Jurkat, Clone E6-1 (cell line): Measurements from ENCODE around the gene RASSF4.

Source experiments
- DNase-seq: peaks from one replicate; pipeline ENCODE4 v3.0.0-alpha.2; 2011; ENCODE audit warnings: low read depth, low spot score
- H3K4me3 ChIP-seq: 2 replicates; pipeline ENCODE4 v1.5.1; 2011; ENCODE audit warnings: mild to moderate bottlenecking, low read length, control low read depth, moderate library complexity

RASSF4 gene

DNA sequence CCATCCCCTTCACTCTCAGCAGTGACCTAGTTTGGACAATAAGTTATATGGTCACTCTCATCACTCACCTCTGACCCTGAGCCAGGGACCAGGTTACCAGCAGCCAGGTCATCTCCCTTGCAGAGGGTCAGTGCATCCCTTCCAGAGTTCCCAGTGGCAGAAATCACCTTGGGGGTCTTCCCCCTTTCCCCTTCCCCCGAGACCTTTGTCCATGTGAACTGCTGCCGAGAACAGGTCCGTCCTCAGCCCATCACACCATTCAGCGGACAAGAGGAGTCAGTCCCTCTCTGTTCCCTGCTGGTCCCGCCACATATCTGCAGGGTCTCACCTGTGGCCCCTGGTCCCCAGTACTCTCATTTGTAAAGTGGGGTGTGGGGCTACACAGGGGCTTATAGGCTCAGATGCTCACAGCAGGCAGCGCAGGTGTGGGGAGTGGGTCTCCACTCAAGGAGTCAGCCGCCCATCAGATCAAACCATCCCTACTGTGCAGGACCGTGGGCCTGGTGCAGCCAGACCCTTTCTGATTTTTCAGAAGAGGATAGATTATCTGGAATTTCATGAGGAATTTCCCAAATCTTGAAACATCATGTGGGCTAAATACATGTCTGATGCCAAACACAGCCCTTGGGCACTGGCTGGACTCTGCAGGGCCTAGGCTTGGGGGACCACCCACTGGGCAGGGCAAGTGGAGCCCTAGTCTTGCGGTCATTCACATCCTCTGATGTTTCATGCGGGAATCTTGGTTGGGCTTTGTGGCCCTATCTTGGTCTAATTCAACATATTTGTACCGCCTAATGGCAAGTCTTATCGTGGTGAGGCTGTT, 12.5 kb downstream of the RASSF4 start:
- H3K4me3 ChIP-seq, result no peak overlapping the region
- no peak for DNase-seq

DNA sequence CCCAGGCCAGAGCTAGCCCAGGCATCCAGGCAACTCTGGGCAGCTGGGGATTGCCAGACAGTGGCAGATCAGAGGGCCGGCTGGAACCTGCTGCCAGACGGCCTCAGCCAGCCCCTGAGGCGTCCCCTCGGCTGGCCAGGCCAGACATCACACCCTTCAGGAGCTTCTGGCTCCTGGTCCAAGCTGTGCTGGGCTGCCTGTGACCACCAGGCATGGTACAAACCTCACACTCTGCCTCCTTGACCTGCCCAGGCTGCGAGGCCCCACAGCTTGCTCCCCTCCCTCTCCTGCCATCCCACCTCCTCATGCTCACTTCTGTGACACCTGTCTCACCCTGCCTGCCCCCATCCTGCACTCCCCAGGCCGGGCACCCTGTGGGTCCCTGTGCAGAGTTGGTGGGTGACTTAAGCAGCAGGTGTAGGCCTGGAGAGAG, 13.3 kb downstream of the RASSF4 start:
- H3K4me3 ChIP-seq, result no peak overlapping the region
- DNase-seq, result no peak

DNA sequence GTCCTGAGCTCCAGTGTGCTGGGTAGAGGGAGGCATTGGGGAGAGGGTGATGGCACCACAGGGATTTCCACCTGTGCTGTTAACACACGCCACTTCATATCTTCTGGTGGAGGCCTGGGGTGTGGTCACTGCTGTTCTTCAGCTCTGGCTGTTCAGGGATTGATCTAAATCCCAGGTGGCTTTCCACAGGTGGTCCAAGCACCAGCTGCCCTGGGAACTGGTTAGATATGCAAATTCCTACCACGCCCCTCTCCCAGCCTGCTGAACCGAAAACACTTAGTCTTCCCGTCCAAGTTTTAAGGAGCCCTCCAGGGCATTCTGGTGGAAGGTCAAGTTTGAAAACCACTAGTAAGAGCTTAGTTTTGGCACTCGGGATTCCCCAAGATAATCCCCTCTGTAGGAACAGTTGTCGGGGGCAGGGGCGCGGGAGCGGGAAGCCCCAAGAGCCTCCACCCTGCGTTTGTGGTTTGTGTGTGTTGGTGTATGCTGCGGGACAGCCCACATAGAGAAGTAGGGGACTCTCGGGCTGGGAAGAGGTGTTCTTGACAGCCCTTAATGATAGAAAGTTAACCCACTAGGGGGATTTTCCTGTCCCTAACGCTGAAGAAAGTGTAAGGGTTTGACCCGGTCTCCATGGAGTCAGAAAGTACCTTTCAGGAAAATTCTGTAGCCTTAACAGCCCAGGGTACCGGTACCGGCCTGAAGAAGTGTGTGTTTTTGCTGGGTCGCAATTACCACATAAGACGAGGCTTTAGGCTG, 13.9 kb downstream of the RASSF4 start:
- DNase-seq, result no peak
- no peak overlapping the region for H3K4me3 ChIP-seq

DNA sequence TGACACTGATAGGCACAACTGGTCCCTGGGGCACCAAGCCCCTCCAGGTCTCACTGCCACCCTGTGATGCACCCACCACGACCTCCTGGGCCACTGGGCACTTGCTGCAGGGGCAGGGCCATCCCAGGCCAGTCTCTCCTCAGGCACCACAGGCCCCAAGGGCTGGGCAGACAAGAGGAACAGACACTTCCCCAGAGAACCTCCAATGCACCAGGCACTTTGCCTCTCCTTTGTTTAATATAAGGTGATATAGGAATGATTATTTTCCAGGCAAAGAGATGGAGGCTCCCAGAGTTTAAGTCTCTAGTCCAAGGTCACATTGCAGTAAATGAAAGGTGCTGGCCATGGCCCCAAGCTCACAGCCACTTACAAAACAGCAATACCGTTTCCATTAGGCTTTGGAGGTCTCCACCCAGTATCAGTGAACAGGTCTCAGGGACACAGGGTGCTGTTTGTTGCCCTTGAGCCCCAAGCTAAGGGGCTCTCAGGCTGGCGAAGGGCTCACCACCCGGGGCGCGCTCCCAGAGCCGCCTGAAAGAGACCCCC, 14.6 kb downstream of the RASSF4 start:
- no peak overlapping the region for H3K4me3 ChIP-seq
- DNase-seq, result no peak

DNA sequence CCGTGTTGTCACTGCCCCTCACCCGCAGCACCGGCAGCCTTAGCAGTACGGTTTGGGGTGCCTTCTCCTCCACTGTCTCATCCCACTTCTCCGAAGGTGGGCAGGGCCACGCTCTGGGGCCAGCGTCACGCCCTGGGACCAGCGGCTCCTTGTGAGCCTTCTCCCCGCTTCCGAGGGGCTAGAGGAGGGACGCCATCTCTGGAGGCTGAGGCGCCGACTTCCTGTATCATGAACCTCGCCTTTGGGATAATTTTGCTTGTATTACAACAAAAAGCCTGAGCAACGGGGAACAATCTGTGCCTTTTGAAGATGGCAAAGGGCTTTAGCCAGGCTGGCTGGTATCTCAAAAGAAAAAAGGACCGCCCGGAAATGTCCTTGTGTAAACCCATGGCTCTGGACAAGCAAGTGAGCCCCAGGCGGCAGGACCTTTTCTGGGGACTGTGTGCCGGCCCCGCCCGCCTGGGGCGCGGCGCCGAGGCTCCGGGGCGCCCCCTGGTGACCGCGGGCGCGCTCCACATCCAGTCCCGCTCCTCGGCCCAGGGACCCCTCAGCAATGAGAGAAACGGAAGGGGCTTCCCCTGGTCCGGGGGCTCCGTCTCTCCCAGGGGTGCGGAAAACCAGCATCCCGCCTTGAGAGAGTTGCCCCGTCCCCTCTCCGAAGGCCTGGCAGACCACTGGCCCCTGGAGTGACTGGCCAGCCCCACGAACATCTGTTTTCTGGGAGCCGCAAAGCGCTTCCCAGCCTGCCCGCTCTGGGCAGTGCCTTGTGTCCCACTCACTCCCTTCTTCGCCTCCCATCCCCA, 15.2 kb downstream of the RASSF4 start:
- no peak for DNase-seq
- peak overlapping the region; percentile 44 for H3K4me3 ChIP-seq

DNA sequence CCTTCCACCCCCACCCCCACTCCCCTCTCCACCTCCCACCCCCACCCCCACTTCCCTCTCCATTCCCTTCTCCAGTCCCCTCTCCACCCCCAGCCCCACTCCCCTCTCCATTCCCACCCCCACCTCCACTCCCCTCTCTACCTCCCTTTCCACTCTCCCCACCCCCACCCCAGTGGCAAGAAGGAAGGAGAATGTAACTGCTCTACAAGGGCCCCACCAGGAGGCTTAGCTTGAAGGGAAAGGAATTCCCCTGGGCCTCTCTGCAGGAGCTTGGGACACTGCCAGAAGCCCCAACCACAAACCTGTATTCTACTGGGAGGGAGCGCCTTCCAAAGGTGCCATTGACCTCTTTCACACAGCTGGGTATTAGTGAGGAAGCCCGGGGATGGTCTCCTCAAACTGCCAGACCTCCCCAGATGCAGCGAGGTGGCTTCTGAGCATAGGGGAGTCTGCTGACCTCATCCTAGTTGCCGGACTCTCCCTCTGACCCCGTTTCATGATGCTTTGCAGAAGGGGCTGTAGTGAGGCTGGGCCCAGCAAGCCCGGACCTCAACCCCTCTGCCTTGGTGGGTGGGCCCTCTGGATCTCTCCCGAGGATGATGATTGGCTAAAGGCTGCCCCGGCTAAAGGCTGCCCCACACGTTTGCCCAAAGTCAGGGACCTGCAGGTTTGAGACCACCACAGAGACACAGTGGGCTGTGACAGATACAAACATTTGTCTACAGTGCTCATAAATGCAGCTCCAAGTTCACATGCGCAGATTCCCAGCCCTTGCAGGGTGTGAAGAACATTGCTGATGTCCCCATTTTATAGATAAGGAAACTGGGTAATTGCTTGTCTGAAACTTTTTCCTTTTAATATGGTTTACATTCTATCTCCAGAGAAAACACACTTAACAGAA, 16.1 kb downstream of the RASSF4 start:
- DNase-seq, result no peak
- H3K4me3 ChIP-seq, result no peak overlapping the region

DNA sequence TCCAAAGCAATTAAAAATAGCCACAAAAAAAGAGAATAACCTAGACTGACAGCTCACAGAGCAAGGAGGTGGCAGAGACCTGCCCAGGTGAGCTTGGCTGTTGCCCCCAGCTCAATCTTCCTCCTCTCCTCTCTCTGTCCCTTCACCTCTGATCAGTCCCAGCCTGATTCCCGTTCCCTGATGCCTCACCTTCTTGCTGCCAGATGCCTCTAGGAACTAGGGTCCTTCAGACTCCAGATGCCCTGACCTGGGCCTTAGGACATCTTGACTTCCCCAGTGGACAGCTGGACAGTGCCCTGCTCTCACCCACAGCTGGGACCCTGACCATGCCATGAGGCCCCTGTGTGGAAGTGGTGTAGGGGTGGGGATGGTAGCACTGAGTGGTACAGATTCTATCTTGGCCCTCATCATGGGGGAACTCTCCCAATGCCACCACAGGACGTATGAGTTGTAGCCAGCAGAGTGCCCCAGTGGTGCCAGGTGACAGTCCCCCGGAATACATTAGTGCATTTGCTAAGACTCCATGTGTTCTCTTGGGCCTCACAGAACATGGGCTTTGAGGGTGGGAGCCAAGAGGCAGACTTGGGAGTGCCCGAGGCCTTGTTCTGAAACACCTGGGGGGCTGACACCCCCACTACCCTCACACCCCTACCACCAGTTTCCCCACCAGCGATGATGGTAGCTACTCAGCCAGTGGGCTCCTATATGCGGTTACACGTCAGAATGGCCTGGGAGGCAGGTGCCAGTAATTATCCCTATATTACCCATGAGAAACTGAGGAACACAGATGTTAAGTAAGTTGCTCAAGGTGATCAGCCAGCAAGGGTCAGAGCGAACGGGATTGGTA, 17.0 kb downstream of the RASSF4 start:
- H3K4me3 ChIP-seq, result no peak overlapping the region
- DNase-seq, result no peak

DNA sequence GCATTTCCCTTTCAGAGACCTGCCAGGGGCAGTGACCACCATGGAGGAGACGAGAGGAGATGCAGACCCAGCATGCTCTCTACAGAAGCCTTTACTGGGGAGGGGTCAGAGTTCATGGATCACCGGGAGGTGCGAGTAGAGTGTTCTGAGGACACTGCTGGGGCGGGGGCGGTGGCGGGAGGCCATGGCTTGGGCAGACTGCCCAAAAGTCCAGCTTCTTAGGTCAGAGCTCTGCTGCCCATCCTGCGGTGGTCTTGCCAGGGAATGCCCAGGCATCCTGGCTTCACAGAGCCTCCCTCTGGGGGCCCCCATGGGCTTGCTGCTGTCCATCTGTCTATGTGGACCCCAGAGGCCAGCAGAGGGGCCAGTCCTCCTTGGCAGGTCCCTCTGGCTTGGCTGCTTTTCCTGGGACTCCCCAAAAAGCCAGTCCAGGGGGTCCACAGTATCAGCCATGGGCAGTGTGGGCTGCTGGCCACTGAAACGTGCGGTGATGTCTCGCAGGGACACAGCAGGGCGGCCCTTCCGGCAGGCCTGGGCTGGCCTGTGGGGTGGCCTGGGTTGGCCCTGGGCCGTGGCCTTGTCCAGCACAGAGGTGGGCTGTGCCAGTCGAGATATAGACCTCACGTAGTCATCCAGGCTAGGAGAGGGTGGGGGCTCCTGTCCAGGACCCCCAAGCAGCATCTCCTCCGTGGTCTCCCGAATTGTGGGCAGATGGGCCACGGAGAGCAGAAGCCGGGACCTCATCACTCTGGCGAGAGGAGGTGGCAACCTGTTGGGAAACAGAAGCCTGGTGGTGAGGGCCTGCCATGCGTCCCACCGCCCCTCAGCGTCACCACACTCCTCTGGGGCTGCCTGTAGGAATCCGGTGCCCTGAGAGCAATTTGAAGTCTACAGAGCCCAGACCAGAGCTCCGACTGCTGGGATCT, 17.9 kb downstream of the RASSF4 start:
- no peak overlapping the region for H3K4me3 ChIP-seq
- DNase-seq, result no peak

DNA sequence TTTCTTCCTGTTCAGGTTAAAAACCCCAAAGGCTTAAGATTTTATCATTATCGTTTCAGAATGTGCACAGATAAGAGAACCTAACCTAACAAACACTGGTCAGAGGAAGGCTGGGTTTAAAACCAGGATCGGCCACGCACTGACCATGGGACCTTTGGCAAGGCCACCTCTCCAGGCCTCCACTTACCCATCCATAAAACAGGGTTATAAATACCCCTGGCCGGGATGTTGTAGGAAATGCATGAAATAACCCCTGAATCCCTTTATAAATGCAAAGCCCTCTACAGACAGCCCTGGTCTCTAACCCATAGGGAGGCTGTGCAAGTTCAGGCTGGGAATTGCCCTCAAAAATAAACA, 18.6 kb downstream of the RASSF4 start:
- DNase-seq, result no peak
- H3K4me3 ChIP-seq, result no peak overlapping the region

DNA sequence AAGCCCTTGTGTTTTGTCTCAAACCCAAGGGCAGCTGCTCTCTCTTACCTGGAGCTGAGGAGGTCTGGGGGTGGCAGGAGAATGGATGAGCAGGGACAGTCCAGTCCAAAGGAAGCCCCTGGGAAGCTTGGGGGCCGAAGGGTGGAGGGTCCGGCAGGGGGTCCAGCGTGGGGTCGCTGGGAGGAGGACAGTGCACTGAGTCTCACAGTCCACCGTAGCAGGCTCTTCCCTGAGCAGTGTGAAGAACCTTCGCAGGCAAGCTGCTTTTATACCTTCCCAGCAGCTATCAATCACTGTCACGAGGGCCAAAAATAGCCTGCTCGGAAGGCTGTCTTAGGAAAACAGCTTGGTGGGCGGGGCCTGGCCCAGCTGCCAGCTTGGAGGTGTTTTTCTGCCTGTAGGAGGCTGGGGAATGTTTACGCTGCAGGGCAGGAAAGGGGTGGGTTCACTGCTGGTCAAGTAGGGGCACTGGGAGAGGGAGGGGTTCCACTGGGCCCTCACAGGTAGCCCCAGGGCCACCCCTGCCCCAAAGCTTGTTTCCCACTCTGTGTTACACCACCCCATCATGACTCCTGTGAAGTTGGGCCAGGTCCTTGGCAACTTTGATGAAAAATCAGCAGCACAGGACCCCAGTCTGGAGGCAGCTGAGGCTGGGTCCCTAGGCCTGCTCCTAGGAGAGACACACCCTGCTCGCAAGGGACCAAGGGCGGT, 19.1 kb downstream of the RASSF4 start, which contains the start of gene DEPP1:
Gene DEPP1 (minus strand): TSS at position 240 of the 711 bp plus-strand sequence. CDS start 779 bp downstream, outside the sequence.
- no peak within 1 kb of the TSS for H3K4me3 ChIP-seq
- DNase-seq, result no peak

DNA sequence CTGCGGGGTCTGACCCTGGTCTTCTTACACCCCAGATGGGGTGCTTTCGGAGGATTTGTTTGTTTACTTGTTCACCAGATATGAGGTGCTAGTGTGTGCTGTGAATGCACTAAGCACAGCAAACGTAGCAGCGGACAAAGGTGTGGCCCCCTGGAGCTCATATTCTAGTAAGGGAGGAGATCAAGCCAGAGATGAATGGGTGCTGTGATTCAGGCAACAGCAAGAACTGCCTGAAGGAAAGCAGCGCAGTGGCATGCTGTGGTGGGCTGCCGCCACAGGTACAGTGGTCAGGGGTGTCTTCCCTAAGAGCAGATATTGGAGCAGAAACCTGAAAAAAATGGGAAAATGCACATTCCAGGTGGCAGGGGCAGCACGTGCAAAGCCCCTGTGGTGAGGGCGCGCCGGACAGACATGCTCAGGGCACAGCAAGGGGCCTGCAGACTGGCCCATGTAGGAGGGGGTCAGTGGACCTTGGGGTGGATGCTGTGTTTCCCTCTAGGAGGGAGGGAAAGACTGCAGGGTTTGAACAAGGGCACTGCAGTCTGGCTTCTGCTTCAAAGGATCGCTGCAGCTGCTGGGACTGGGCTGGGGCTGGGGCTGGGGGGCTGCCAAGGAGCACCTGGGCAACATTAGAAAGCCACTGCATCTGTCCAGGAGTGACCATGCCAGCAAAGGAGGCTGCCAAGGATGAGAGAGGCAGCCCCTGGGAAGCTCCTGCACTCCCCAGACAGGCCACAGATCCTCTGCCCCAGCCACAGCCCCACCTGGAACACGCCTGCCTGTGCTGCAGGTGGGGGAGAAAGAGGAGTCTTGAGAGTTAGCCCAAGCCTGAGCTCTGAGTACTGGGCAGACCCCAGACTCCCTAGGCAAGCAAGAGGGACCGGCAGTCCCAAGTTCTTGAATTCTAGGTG, 19.9 kb downstream of the RASSF4 start:
- DNase-seq, result no peak
- H3K4me3 ChIP-seq, result no peak overlapping the region

DNA sequence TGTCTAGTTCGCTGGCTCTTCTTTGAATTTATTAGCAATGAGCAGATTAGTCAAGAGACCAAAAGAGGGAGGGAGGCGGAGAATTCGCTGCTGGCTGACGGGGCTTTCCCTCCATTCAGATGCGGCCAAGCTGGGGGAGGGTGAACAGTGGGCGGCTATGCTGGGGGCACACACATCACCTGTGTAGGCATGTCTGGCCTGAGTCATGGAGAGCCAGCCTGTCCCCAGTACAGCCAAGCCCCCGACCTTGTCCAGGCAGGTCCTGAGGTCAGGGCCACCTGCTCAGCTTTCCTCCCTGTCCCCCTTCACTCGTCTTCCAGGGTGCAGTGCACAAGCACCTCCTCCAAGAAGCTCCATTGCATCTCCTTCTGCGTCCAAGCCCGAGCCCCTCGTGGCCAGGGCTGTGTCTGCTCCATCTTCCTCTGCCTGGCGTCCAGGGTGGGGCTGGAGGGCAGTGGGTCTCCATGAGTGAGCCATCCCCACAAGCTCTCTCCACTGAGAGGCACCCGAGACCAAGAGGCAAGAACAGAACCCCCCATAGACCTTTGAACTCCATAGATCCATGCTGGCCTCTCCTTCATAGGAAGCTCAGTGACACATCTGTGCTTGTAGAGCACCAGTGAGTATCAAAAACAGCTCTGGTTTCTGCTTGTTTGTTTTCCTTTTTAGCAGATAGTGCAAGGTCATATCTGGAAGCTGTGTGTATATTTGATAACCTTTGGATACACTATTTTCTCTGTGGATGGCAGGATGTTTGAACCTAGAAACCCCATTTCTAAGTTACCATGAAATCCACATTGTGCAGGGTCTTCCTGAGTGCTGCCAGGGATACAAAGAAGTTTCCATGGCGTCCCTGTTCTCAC, 20.9 kb downstream of the RASSF4 start:
- no peak for DNase-seq
- H3K4me3 ChIP-seq, result no peak overlapping the region

DNA sequence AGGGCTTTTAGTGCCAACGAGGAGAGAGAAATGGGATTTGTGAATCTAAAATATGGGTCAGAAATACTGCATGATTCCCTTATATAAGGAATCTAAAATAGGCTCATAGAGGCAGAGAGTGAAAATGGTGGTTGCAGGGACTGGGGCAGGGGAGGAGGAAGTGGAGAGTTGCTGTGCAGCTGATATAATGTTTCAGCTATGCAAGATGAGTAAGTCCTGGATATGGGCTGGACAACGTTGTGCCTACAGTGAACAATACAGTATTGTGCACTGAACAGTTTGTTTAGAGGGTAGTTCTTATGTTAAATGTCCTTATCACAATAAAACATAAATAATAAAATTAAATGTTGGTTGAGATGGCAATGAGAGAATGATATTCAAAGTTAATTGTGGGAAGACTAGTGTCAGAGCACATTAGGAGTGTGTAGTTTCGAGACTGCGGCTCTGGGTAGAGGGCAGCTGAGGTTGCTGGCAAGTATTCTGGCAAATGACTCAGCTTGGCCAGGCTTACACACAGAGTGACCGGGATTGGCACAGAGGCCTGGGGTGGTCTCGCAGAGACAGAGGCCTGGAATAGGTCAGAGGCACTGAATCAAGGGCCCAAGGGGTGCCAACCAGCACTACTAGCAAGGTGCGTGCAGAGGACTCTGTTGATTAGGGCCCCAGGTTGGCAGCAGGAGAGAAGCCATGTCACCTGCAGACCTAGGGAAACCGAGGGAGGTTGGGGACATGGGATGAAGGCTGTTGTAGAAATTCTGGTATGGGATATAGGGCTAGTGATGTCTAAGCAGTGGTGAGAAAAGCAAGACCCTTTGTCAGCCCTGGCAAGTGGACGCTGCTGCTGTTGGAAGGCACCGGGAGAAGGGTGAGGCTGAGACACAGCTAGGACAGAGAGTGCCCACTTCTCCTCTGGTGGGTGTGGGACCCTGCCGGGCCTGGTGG, 21.8 kb downstream of the RASSF4 start:
- no peak overlapping the region for H3K4me3 ChIP-seq
- DNase-seq, result no peak
